HL-60 (cell line): ENCODE data around the gene FRK.

ENCODE experiments used
- DNase-seq, 2 experiments: peaks; one replicate each; pipeline ENCODE4 v3.0.0-alpha.2; 2010 to 2020; ENCODE audit warnings: low read depth in 1 of 2, low spot score in 1 of 2
- H3K27ac ChIP-seq: fragments of 250-450 bp; sonication (Bioruptor Pico); replicated peaks from 2 replicates; pipeline ENCODE4 v1.5.1; 2020; ENCODE audit warnings: mild to moderate bottlenecking, moderate library complexity
- H3K27me3 ChIP-seq: fragments of 250-450 bp; sonication (Bioruptor Pico); 2 replicates; pipeline ENCODE4 v1.5.1; 2021; ENCODE audit warnings: mild to moderate bottlenecking, moderate library complexity; ENCODE audit not compliant: insufficient read depth, poor library complexity, severe bottlenecking
- H3K4me3 ChIP-seq: replicated peaks from 2 replicates; pipeline ENCODE4 v1.5.1; 2011; ENCODE audit warnings: mild to moderate bottlenecking, control low read depth, low read length; ENCODE audit not compliant: insufficient read depth
- CTCF ChIP-seq: IDR thresholded peaks from one replicate; pipeline ENCODE4 v1.5.1; 2011; ENCODE audit warnings: low read length, control low read depth, inconsistent platforms; ENCODE audit not compliant: insufficient read depth
- GABPA ChIP-seq: IDR thresholded peaks from 2 replicates; pipeline ENCODE4 v1.6.1; 2012; ENCODE audit warnings: low read depth
- POLR2AphosphoS5 ChIP-seq: IDR thresholded peaks from 2 replicates; pipeline ENCODE4 v1.6.1; 2012; ENCODE audit warnings: low read depth
- REST ChIP-seq: IDR thresholded peaks from 2 replicates; pipeline ENCODE4 v1.6.1; 2012; ENCODE audit warnings: low read depth; ENCODE audit not compliant: insufficient replicate concordance
- SPI1 ChIP-seq: IDR thresholded peaks from 2 replicates; pipeline ENCODE4 v1.6.1; 2012; ENCODE audit warnings: low read depth, mild to moderate bottlenecking, borderline replicate concordance

FRK gene

GRCh38 chr6:115935361-115935760 is 125.3 kb downstream of the FRK start:
- Histone ChIP-seq H3K27me3 (no peaks in the 10 kb centered on the region), H3K27ac (no peak overlapping the region), H3K4me3 (no peak overlapping the region)
- TF ChIP-seq SPI1 (no peak), CTCF (no peak), REST (no peak), POLR2AphosphoS5 (no peak), GABPA (no peak)
- DNase-seq, result no peak

- Histone ChIP-seq H3K27me3 (no peaks in the 10 kb centered on the region), H3K4me3 (no peak overlapping the region), H3K27ac (no peak overlapping the region)
- DNase-seq, result no peak
- TF ChIP-seq REST (no peak), GABPA (no peak), POLR2AphosphoS5 (no peak), CTCF (no peak), SPI1 (no peak)
These were observed 125.9 kb downstream of the FRK start for GRCh38 chr6:115934829-115935228.

- no peak overlapping the region for H3K4me3 ChIP-seq
- no peak for DNase-seq
- H3K27me3 ChIP-seq, result no peaks in the 10 kb centered on the region
- TF ChIP-seq REST (no peak), CTCF (no peak), GABPA (no peak), POLR2AphosphoS5 (no peak)
- no peak overlapping the region for H3K27ac ChIP-seq
These were observed 126.5 kb downstream of the FRK start for GRCh38 chr6:115934145-115934544.
